Central memory CD8-positive, alpha-beta T cell (primary cell): ENCODE measurements around the gene AGO1.
A peak's percentile ranks its signal among the peaks of the same experiment; 100 is the strongest.
"Not testable (repeated sequence)": the region's sequence is repeated elsewhere in the genome, so short reads cannot be mapped to it uniquely, and the experiment has no call there.

Experiments
- ATAC-seq: fragments of 150-1000 bp; cut with Tn5 transposase; replicated peaks from 2 replicates; pipeline ENCODE4 v1.10.0; 2022; ENCODE audit warnings: mild to moderate bottlenecking, moderate FRiP score, moderate number of reproducible peaks; ENCODE audit not compliant: poor library complexity, severe bottlenecking; ENCODE audit errors: extremely low read depth
- DNase-seq, 2 donors: peaks; one replicate each; pipeline ENCODE4 v3.0.0; 2021; ENCODE audit warnings: low spot score in 2 of 2
- H3K27ac Mint-ChIP-seq: one replicate; pipeline ENCODE4 v1.8.0; 2022; ENCODE audit warnings: low read depth, mild to moderate bottlenecking, moderate library complexity, mixed read lengths
- H3K27me3 Mint-ChIP-seq: one replicate; pipeline ENCODE4 v1.8.0; 2022; ENCODE audit warnings: mixed read lengths
- H3K36me3 Mint-ChIP-seq: one replicate; pipeline ENCODE4 v1.8.0; 2022; ENCODE audit warnings: mild to moderate bottlenecking, moderate library complexity, mixed read lengths; ENCODE audit not compliant: insufficient read depth
- H3K4me1 Mint-ChIP-seq: one replicate; pipeline ENCODE4 v1.8.0; 2022; ENCODE audit warnings: mixed read lengths
- H3K4me3 Mint-ChIP-seq: one replicate; pipeline ENCODE4 v1.8.0; 2022; ENCODE audit warnings: mild to moderate bottlenecking, moderate library complexity, mixed read lengths
- H3K9me3 Mint-ChIP-seq: one replicate; pipeline ENCODE4 v1.8.0; 2022; ENCODE audit warnings: mixed read lengths

The AGO1 gene

GRCh38 chr1:35854989-35855700 is 27.9 kb upstream of the AGO1 start:
- H3K4me1 Mint-ChIP-seq = peaks cover 7% of the 10 kb centered on the region
- ATAC-seq (no peak), DNase-seq (no peak)
- no peak overlapping the region for H3K27ac Mint-ChIP-seq
- H3K27me3 Mint-ChIP-seq = no peaks in the 10 kb centered on the region
- H3K9me3 Mint-ChIP-seq = no peaks in the 10 kb centered on the region
- peaks cover 35% of the 10 kb centered on the region for H3K36me3 Mint-ChIP-seq
- no peak overlapping the region for H3K4me3 Mint-ChIP-seq

GRCh38 chr1:35856964-35857363 is 26.0 kb upstream of the AGO1 start:
- ATAC-seq = no peak
- no peak for DNase-seq
- Mint-ChIP-seq H3K4me3 (no peak overlapping the region), H3K9me3 (no peaks in the 10 kb centered on the region), H3K27ac (no peak overlapping the region), H3K36me3 (peaks cover 20% of the 10 kb centered on the region), H3K27me3 (no peaks in the 10 kb centered on the region), H3K4me1 (peaks cover 7% of the 10 kb centered on the region)

- ATAC-seq = no peak
- no peak overlapping the region for H3K4me3 Mint-ChIP-seq
- no peaks in the 10 kb centered on the region for H3K9me3 Mint-ChIP-seq
- no peaks in the 10 kb centered on the region for H3K27me3 Mint-ChIP-seq
- H3K4me1 Mint-ChIP-seq = peaks cover 7% of the 10 kb centered on the region
- H3K36me3 Mint-ChIP-seq = peaks cover 15% of the 10 kb centered on the region
- no peak for DNase-seq
- no peak overlapping the region for H3K27ac Mint-ChIP-seq
Measured at GRCh38 chr1:35857830-35858229, 25.2 kb upstream of the AGO1 start.

DNA sequence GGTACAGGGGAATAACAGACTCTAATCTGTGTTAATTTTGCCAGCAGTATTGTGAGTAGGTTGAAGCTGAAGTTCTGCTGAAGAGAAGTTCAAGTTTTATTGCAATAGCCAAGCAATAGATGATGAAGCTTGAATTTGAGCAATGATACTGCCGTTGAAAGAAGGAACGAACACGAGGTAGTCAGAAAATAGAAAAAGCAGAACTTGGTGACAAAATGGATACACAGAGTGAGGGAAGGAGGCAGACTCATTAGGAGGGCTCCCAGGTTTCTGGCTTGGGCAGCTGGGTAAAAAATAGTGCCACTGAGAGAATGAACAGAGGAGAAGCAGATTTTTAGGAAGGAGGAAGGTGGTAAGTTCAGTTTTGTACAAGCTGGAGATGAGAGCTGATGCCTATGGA is 22.3 kb upstream of the AGO1 start:
- Mint-ChIP-seq H3K27me3 (no peaks in the 10 kb centered on the region), H3K4me1 (peaks cover 7% of the 10 kb centered on the region), H3K4me3 (no peak overlapping the region), H3K27ac (peak overlapping the region; percentile 6), H3K9me3 (no peaks in the 10 kb centered on the region), H3K36me3 (peaks cover 4% of the 10 kb centered on the region)
- no peak for ATAC-seq
- no peak for DNase-seq

- no peaks in the 10 kb centered on the region for H3K4me1 Mint-ChIP-seq
- no peaks in the 10 kb centered on the region for H3K27me3 Mint-ChIP-seq
- ATAC-seq (no peak), DNase-seq (no peak)
- no peak overlapping the region for H3K27ac Mint-ChIP-seq
- H3K4me3 Mint-ChIP-seq = no peak overlapping the region
- H3K36me3 Mint-ChIP-seq = peaks cover 3% of the 10 kb centered on the region
- H3K9me3 Mint-ChIP-seq = no peaks in the 10 kb centered on the region
Measured at GRCh38 chr1:35863136-35863535, 19.9 kb upstream of the AGO1 start.

DNA sequence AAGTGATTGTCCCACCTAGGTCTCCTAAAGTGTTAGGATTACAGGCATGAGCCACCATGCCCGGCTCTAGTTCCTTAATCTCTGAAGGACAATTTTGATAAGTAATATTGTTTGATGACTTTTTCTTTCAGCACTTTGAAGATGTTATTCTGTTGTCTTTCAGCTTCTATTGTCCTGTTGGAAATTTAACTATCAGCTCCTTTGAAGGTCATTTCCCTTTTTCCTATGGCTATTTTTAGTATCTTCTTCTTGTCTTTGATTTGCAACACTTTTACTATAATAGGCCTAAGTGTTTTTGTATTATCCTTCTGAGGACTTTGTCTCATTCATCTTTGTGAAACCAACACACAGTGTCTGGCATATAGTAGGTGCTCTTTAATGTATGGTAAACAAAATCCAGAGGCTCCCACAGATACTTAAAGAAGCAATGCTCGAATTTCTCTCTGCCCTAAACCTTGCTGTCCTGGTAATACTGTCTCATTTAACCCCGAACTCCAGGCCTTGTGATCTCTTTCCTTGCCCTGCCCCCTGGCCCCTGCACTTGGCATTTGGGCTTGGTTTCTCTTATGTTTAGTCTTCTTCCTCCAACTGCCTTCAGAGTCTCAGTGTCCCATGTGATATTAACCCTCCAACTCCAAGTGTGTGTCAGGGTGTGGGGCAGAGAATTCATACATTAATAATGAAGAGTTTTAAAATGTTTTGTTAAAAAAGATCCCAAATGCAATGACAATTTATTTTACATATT is 19.0 kb upstream of the AGO1 start:
- no peaks in the 10 kb centered on the region for H3K36me3 Mint-ChIP-seq
- DNase-seq (no peak), ATAC-seq (no peak)
- no peak overlapping the region for H3K4me3 Mint-ChIP-seq
- no peaks in the 10 kb centered on the region for H3K27me3 Mint-ChIP-seq
- no peaks in the 10 kb centered on the region for H3K9me3 Mint-ChIP-seq
- H3K4me1 Mint-ChIP-seq = no peaks in the 10 kb centered on the region
- H3K27ac Mint-ChIP-seq = no peak overlapping the region

- Mint-ChIP-seq H3K27ac (no peak overlapping the region), H3K27me3 (no peaks in the 10 kb centered on the region), H3K4me3 (no peak overlapping the region), H3K9me3 (no peaks in the 10 kb centered on the region), H3K4me1 (no peaks in the 10 kb centered on the region), H3K36me3 (no peaks in the 10 kb centered on the region)
- no peak for DNase-seq
- no peak for ATAC-seq
Measured at GRCh38 chr1:35864813-35865212, 18.2 kb upstream of the AGO1 start.

GRCh38 chr1:35866991-35867390 is 16.0 kb upstream of the AGO1 start:
- Mint-ChIP-seq H3K9me3 (no peaks in the 10 kb centered on the region), H3K27ac (no peak overlapping the region), H3K27me3 (no peaks in the 10 kb centered on the region), H3K4me3 (no peak overlapping the region), H3K36me3 (no peaks in the 10 kb centered on the region), H3K4me1 (no peaks in the 10 kb centered on the region)
- no peak for DNase-seq
- ATAC-seq = no peak

- ATAC-seq = not testable (repeated sequence)
Measured at GRCh38 chr1:35869245-35869950, 13.6 kb upstream of the AGO1 start.

GRCh38 chr1:35870651-35871309 is 12.2 kb upstream of the AGO1 start:
- Mint-ChIP-seq H3K27me3 (no peaks in the 10 kb centered on the region), H3K9me3 (no peaks in the 10 kb centered on the region), H3K4me3 (no peak overlapping the region), H3K27ac (no peak overlapping the region), H3K36me3 (no peaks in the 10 kb centered on the region), H3K4me1 (no peaks in the 10 kb centered on the region)
- DNase-seq (no peak), ATAC-seq (no peak)

More at GRCh38 chr1:35869245-35869950, 13.6 kb upstream of the AGO1 start:
- H3K36me3 Mint-ChIP-seq, H3K27me3 Mint-ChIP-seq, H3K4me3 Mint-ChIP-seq, H3K9me3 Mint-ChIP-seq, DNase-seq, H3K4me1 Mint-ChIP-seq, H3K27ac Mint-ChIP-seq: not testable (repeated sequence)

DNA sequence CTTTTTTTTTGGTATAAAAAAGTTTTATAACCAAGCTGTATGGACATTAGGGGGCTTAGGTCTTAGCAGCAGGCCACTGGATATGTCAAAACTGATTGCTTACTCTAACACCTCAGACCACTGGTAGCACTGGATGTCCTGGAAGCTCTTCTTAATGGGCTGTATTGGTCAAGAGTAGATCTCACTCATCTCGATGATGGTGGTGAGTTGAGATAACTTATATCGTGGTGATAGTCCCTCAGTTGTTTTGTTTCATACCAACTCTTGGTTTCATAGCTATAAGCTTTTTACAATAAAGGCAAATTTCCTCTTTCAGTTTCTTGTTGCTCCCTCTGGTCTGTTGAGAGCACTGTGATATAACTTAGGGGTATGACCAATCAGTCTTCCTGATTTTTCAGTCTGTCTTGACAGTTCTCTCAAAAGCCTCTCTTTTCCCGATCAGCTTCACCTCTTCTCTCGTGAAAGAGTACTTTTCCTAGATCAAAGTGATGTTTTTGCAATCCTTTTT is 9.7 kb upstream of the AGO1 start:
- no peaks in the 10 kb centered on the region for H3K27me3 Mint-ChIP-seq
- no peak for ATAC-seq
- H3K4me1 Mint-ChIP-seq = no peaks in the 10 kb centered on the region

GRCh38 chr1:35874115-35874514 is 8.9 kb upstream of the AGO1 start:
- not testable (repeated sequence) for H3K4me3 Mint-ChIP-seq, H3K27me3 Mint-ChIP-seq, H3K4me1 Mint-ChIP-seq, DNase-seq, H3K36me3 Mint-ChIP-seq, H3K9me3 Mint-ChIP-seq, ATAC-seq
- H3K27ac Mint-ChIP-seq = peak overlapping the region; percentile 16

More for the DNA sequence above, 9.7 kb upstream of the AGO1 start:
- H3K36me3 Mint-ChIP-seq = no peaks in the 10 kb centered on the region
- H3K9me3 Mint-ChIP-seq = no peaks in the 10 kb centered on the region
- no peak overlapping the region for H3K27ac Mint-ChIP-seq
- DNase-seq = no peak
- no peak overlapping the region for H3K4me3 Mint-ChIP-seq
